Suprapubic skin (tissue), 4 donors: ENCODE data around the gene HSD17B1.

ENCODE experiments used
- EP300 ChIP-seq: sonication (generic); formaldehyde crosslinking; IDR thresholded peaks from one replicate; pipeline ENCODE4 v1.6.1; 2017; ENCODE audit warnings: antibody characterized with exemption
- POLR2A ChIP-seq, 2 donors: fragments of 450-650 bp; IDR thresholded peaks; one replicate each; pipeline ENCODE4 v1.6.1; 2017; ENCODE audit warnings: antibody characterized with exemption in 2 of 2, mild to moderate bottlenecking in 2 of 2, moderate library complexity in 2 of 2
- POLR2AphosphoS5 ChIP-seq, 3 donors: sonication (generic); formaldehyde crosslinking; IDR thresholded peaks; one replicate each; pipeline ENCODE4 v1.6.1; 2017; ENCODE audit warnings: antibody characterized with exemption in 3 of 3
- TF ChIP-seq, protein P1 (sequence below), 2 donors: fragments of 200-600 bp in 1 of 2; fragments of 450-650 bp in 1 of 2; sonication (generic) in 1 of 2; IDR thresholded peaks; one replicate each; pipeline ENCODE4 v1.5.1; 2016 to 2019; ENCODE audit warnings: antibody characterized with exemption in 2 of 2, mild to moderate bottlenecking in 1 of 2, moderate library complexity in 1 of 2

DNA sequence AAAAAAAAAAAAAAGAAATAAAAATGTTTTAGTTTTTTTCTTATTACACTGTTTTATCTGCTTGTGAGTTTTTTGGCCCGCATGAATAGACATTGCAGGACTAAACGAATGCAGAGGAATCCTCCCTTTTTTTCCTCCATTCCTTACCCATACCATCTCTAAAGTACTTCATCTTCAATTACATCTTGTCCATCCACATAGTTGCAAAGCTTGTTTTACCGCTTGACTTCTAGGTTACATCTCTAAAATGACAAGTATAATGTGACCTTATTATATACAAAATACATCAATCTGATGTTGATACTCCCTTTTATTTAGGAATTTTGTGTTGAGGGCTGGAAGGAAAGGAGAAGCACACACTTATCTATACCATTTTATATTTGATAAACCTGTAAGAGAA lies 43.7 kb downstream of the HSD17B1 start:
- TF ChIP-seq, protein P1, sequence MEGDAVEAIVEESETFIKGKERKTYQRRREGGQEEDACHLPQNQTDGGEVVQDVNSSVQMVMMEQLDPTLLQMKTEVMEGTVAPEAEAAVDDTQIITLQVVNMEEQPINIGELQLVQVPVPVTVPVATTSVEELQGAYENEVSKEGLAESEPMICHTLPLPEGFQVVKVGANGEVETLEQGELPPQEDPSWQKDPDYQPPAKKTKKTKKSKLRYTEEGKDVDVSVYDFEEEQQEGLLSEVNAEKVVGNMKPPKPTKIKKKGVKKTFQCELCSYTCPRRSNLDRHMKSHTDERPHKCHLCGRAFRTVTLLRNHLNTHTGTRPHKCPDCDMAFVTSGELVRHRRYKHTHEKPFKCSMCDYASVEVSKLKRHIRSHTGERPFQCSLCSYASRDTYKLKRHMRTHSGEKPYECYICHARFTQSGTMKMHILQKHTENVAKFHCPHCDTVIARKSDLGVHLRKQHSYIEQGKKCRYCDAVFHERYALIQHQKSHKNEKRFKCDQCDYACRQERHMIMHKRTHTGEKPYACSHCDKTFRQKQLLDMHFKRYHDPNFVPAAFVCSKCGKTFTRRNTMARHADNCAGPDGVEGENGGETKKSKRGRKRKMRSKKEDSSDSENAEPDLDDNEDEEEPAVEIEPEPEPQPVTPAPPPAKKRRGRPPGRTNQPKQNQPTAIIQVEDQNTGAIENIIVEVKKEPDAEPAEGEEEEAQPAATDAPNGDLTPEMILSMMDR (IDR thresholded peaks at IDR 0.05): no peak
- TF ChIP-seq POLR2A (IDR thresholded peaks at IDR 0.05): no peak
- no peak for TF ChIP-seq POLR2AphosphoS5 (IDR thresholded peaks at IDR 0.05)
- no peak for TF ChIP-seq EP300
